PC-3 (cell line): ENCODE measurements around the gene SEMA3A. TPM values are rescaled to one million over a fixed set of nuclear protein-coding genes. Genes with fewer than 3 reads are reported as not detected.

ENCODE experiments used
- ATAC-seq: fragments of 200-7000 bp; cut with Tn5 transposase; 2 replicates; pipeline ENCODE4 v1.9.1; 2020; ENCODE audit warnings: mild to moderate bottlenecking, moderate library complexity
- BruUV-seq: library from RNA; stranded (reverse); fragments of 400-500 nt; replicated peaks from 2 replicates; lab custom pipeline; 2021; lab: Mats Ljungman, UMichigan
- CTCF ChIA-PET: fragments of 300-600 bp; sonication (Branson Sonifier 250); formaldehyde crosslinking; loops from one replicate; lab custom pipeline; 2022; ENCODE audit warnings: antibody characterized with exemption; lab: Charles Lee
- POLR2A ChIA-PET: fragments of 300-600 bp; sonication (Branson Sonifier 250); formaldehyde crosslinking; loops from one replicate; lab custom pipeline; 2022; ENCODE audit warnings: antibody characterized with exemption; ENCODE audit not compliant: unreplicated experiment; lab: Charles Lee
- DNase-seq: peaks from one replicate; pipeline ENCODE4 v3.0.0-alpha.2; 2015
- H2AFZ ChIP-seq: fragments of 300-600 bp; sonication (generic); 2 replicates; pipeline ENCODE4 v1.6.0; 2016; ENCODE audit warnings: antibody characterized with exemption, low read length
- H3F3A ChIP-seq: fragments of 300-600 bp; sonication (generic); one replicate; pipeline ENCODE4 v1.6.0; 2017; ENCODE audit warnings: antibody characterized with exemption, low read length, control low read depth, mild to moderate bottlenecking; ENCODE audit not compliant: unreplicated experiment
- H3K27ac ChIP-seq: fragments of 300-600 bp; sonication (generic); 2 replicates; pipeline ENCODE4 v1.5.1; 2016; ENCODE audit warnings: mild to moderate bottlenecking, low read length
- H3K27me3 ChIP-seq: fragments of 300-600 bp; sonication (generic); 2 replicates; pipeline ENCODE4 v1.6.1; 2016; ENCODE audit warnings: low read length, mixed read lengths
- H3K36me3 ChIP-seq: fragments of 300-600 bp; sonication (generic); 2 replicates; pipeline ENCODE4 v1.6.1; 2016; ENCODE audit warnings: low read depth, mixed run types, low read length, mixed read lengths
- H3K4me1 ChIP-seq: fragments of 300-600 bp; sonication (generic); 2 replicates; pipeline ENCODE4 v1.5.1; 2016; ENCODE audit warnings: low read length; ENCODE audit not compliant: insufficient read depth
- H3K4me2 ChIP-seq: fragments of 300-600 bp; sonication (generic); 2 replicates; pipeline ENCODE4 v1.6.0; 2016; ENCODE audit warnings: low read length
- H3K4me3 ChIP-seq: fragments of 300-600 bp; sonication (generic); 2 replicates; pipeline ENCODE4 v1.5.1; 2016; ENCODE audit warnings: mild to moderate bottlenecking, low read length, mixed read lengths
- H3K79me2 ChIP-seq: fragments of 300-600 bp; sonication (generic); 2 replicates; pipeline ENCODE4 v1.6.1; 2017; ENCODE audit warnings: low read length, mixed read lengths
- H3K9ac ChIP-seq: fragments of 300-600 bp; sonication (generic); 2 replicates; pipeline ENCODE4 v1.6.0; 2016; ENCODE audit warnings: mild to moderate bottlenecking, low read length
- H3K9me2 ChIP-seq: fragments of 300-600 bp; sonication (generic); replicated peaks from 2 replicates; pipeline ENCODE4 v1.6.1; 2016; ENCODE audit warnings: mixed run types, low read length, mixed read lengths
- H3K9me3 ChIP-seq: fragments of 300-600 bp; sonication (generic); 2 replicates; pipeline ENCODE4 v1.6.1; 2016; ENCODE audit warnings: low read length, mixed read lengths
- H4K20me1 ChIP-seq: fragments of 300-600 bp; sonication (generic); 2 replicates; pipeline ENCODE4 v1.6.1; 2016; ENCODE audit warnings: low read length, mixed read lengths
- CTCF ChIP-seq: fragments of 300-600 bp; sonication (generic); conservative IDR thresholded peaks from 2 replicates; pipeline ENCODE4 v1.5.1; 2017; ENCODE audit warnings: antibody characterized with exemption, low read depth, mild to moderate bottlenecking, low read length
- EZH2 ChIP-seq: fragments of 300-600 bp; sonication (generic); IDR thresholded peaks from one replicate; pipeline ENCODE4 v1.6.1; 2017; ENCODE audit warnings: antibody characterized with exemption, mild to moderate bottlenecking, low read length; ENCODE audit not compliant: unreplicated experiment
- EZH2phosphoT487 ChIP-seq: fragments of 300-600 bp; sonication (generic); IDR thresholded peaks from 2 replicates; pipeline ENCODE4 v1.6.1; 2018; ENCODE audit warnings: mild to moderate bottlenecking, antibody characterized with exemption, low read length, borderline replicate concordance
- intact Hi-C: fragments of 100-400 bp; cut with micrococcal nuclease; formaldehyde crosslinking; loops from 2 replicates; pipeline ENCODE4 v1.9.0; 2023
- total RNA-seq: library from RNA; depleted of rRNA; stranded (reverse); fragments of >200 nt; gene quantifications from 2 replicates; pipeline ENCODE4 v1.2.3, GENCODE V29; 2014

The SEMA3A gene
- total RNA-seq, 1 experiment from 2014 or later: 16.9 TPM

GRCh38 chr7:84137812-84138211 lies 56.8 kb downstream of the SEMA3A start:
- BruUV-seq: no TSS peak
- no peaks in the 10 kb centered on the region for H3K9me2 ChIP-seq
- ChIA-PET CTCF (no interaction called here), POLR2A (no interaction called here)
- DNase-seq (no peak), ATAC-seq (peak; percentile 67)
- H3K36me3 ChIP-seq: 0 out of 2 replicates have a peak, but pooled peaks cover 6% of the 10 kb centered on the region
- H3K27me3 ChIP-seq: no peaks in the 10 kb centered on the region
- H3K9me3 ChIP-seq: no peaks in the 10 kb centered on the region
- TF ChIP-seq EZH2phosphoT487 (no peak), CTCF (no peak), EZH2 (no peak)
- H3K27ac ChIP-seq: no peak overlapping the region
- H3K79me2 ChIP-seq: peaks cover 10% of the 10 kb centered on the region; the same call in 1 of the 2 replicates
- H3F3A ChIP-seq: no peaks in the 10 kb centered on the region
- no peak overlapping the region for H3K4me2 ChIP-seq
- no peak overlapping the region for H2AFZ ChIP-seq
- no peak overlapping the region for H3K4me3 ChIP-seq
- H3K9ac ChIP-seq: no peak overlapping the region
- H4K20me1 ChIP-seq: no peaks in the 10 kb centered on the region
- 0 out of 2 replicates have a peak, but pooled peaks cover 5% of the 10 kb centered on the region for H3K4me1 ChIP-seq
- intact Hi-C loops: no loop called here

GRCh38 chr7:84136809-84137208 lies 57.8 kb downstream of the SEMA3A start:
- no peak for TF ChIP-seq CTCF
- TF ChIP-seq EZH2: no peak
- ATAC-seq: no peak
- no peaks in the 10 kb centered on the region for H3K9me2 ChIP-seq

GRCh38 chr7:84136336-84136735 lies 58.3 kb downstream of the SEMA3A start:
- Histone ChIP-seq H3K36me3 (0 out of 2 replicates have a peak, but pooled peaks cover 6% of the 10 kb centered on the region), H3K79me2 (peaks cover 6% of the 10 kb centered on the region; the same call in 1 of the 2 replicates), H3K27ac (no peak overlapping the region), H3K9me3 (no peaks in the 10 kb centered on the region), H4K20me1 (no peaks in the 10 kb centered on the region), H3K9ac (no peak overlapping the region), H3F3A (no peaks in the 10 kb centered on the region), H3K4me1 (0 out of 2 replicates have a peak, but pooled peaks cover 5% of the 10 kb centered on the region), H2AFZ (no peak overlapping the region), H3K4me2 (no peak overlapping the region), H3K27me3 (no peaks in the 10 kb centered on the region), H3K4me3 (no peak overlapping the region), H3K9me2 (no peaks in the 10 kb centered on the region)
- ChIA-PET CTCF (no interaction called here), POLR2A (no interaction called here)
- no peak for ATAC-seq
- intact Hi-C loops: no loop called here
- no peak for DNase-seq
- TF ChIP-seq CTCF: no peak
- TF ChIP-seq EZH2phosphoT487: no peak
- no peak for TF ChIP-seq EZH2
- BruUV-seq: no TSS peak

More at GRCh38 chr7:84136809-84137208, 57.8 kb downstream of the SEMA3A start:
- Histone ChIP-seq H3K9me3 (no peaks in the 10 kb centered on the region), H3K9ac (no peak overlapping the region), H3K27me3 (no peaks in the 10 kb centered on the region), H3K79me2 (peaks cover 8% of the 10 kb centered on the region; the same call in 1 of the 2 replicates), H4K20me1 (no peaks in the 10 kb centered on the region), H3K4me2 (no peak overlapping the region), H3K4me3 (no peak overlapping the region), H3K27ac (no peak overlapping the region), H3K36me3 (0 out of 2 replicates have a peak, but pooled peaks cover 6% of the 10 kb centered on the region), H3F3A (no peaks in the 10 kb centered on the region), H3K4me1 (0 out of 2 replicates have a peak, but pooled peaks cover 5% of the 10 kb centered on the region), H2AFZ (no peak overlapping the region)
- ChIA-PET CTCF (no interaction called here), POLR2A (no interaction called here)
- intact Hi-C loops: no loop called here
- no peak for DNase-seq
- BruUV-seq: no TSS peak
